Loucy (cell line): ENCODE measurements around the gene RBM11.

Experiments
- H2AFZ ChIP-seq: fragments of 200-600 bp; sonication (generic); 2 replicates; pipeline ENCODE4 v1.6.0; 2016; ENCODE audit warnings: antibody characterized with exemption, mild to moderate bottlenecking, low read length, moderate library complexity
- H3F3A ChIP-seq: fragments of 200-600 bp; 2 replicates; pipeline ENCODE4 v1.6.0; 2016; ENCODE audit warnings: antibody characterized with exemption, low read depth, mild to moderate bottlenecking
- H3K27me3 ChIP-seq: fragments of 200-600 bp; sonication (generic); 2 replicates; pipeline ENCODE4 v1.6.1; 2014; ENCODE audit warnings: low read length, mild to moderate bottlenecking; ENCODE audit not compliant: insufficient read depth, poor library complexity, severe bottlenecking
- H3K36me3 ChIP-seq: fragments of 200-600 bp; sonication (generic); 2 replicates; pipeline ENCODE4 v1.6.1; 2016; ENCODE audit warnings: low read length; ENCODE audit not compliant: insufficient read depth
- H3K4me1 ChIP-seq: fragments of 200-600 bp; sonication (generic); 2 replicates; pipeline ENCODE4 v1.5.1; 2014; ENCODE audit warnings: low read length, mild to moderate bottlenecking; ENCODE audit not compliant: insufficient read depth, poor library complexity, severe bottlenecking
- H3K4me2 ChIP-seq: fragments of 200-600 bp; sonication (generic); 2 replicates; pipeline ENCODE4 v1.6.0; 2014; ENCODE audit warnings: antibody characterized with exemption, low read length, low read depth, mild to moderate bottlenecking; ENCODE audit not compliant: poor library complexity, severe bottlenecking
- H3K4me3 ChIP-seq: fragments of 200-600 bp; sonication (generic); 2 replicates; pipeline ENCODE4 v1.5.1; 2014; ENCODE audit warnings: low read length, mild to moderate bottlenecking, mixed read lengths; ENCODE audit not compliant: poor library complexity, severe bottlenecking
- H3K79me2 ChIP-seq: fragments of 200-600 bp; sonication (generic); 2 replicates; pipeline ENCODE4 v1.6.1; 2014; ENCODE audit warnings: low read length; ENCODE audit not compliant: insufficient read depth
- H3K9ac ChIP-seq: fragments of 200-600 bp; sonication (generic); 2 replicates; pipeline ENCODE4 v1.6.0; 2014; ENCODE audit warnings: mild to moderate bottlenecking, low read depth, low read length, moderate library complexity; ENCODE audit not compliant: poor library complexity, severe bottlenecking
- H3K9me2 ChIP-seq: fragments of 200-600 bp; sonication (generic); replicated peaks from 2 replicates; pipeline ENCODE4 v1.6.1; 2016; ENCODE audit warnings: low read depth, low read length, mixed read lengths
- H3K9me3 ChIP-seq: fragments of 200-600 bp; sonication (generic); 2 replicates; pipeline ENCODE4 v1.6.1; 2014; ENCODE audit warnings: mild to moderate bottlenecking, antibody characterized with exemption, low read length, low read depth; ENCODE audit not compliant: insufficient read depth
- H4K20me1 ChIP-seq: fragments of 200-600 bp; sonication (generic); 2 replicates; pipeline ENCODE4 v1.6.0; 2014; ENCODE audit warnings: antibody characterized with exemption, low read length, mild to moderate bottlenecking; ENCODE audit not compliant: insufficient read depth, poor library complexity, severe bottlenecking
- CTCF ChIP-seq: fragments of 200-600 bp; sonication (generic); conservative IDR thresholded peaks from 2 replicates; pipeline ENCODE4 v1.5.1; 2014; ENCODE audit warnings: mild to moderate bottlenecking, antibody characterized with exemption, low read length
- EZH2phosphoT487 ChIP-seq: fragments of 200-600 bp; IDR thresholded peaks from 2 replicates; pipeline ENCODE4 v1.6.1; 2018; ENCODE audit warnings: antibody characterized with exemption, mild to moderate bottlenecking, moderate library complexity, borderline replicate concordance

Gene RBM11

DNA sequence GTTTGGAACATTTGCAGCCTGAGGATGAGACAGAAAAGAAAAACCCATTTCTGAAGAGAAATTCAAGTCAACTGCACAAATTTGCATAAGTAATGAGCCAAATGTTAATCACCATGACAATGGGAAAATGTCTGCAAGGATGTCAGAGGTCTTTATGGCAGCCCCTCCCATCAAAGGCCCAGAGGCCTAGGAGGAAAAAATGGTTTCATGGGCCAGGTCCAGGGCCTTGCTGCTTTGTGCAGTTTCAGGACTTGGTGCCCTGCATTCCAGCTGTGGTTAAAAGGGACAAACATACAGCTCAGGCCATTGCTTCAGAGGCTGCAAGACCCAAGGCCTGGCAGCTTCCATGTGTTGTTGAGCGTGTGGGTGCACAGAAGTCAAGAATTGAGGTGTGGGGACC is 13.4 kb downstream of the RBM11 start:
- no peaks in the 10 kb centered on the region for H3K36me3 ChIP-seq
- no peaks in the 10 kb centered on the region for H4K20me1 ChIP-seq
- H3K4me2 ChIP-seq, result no peak overlapping the region
- no peak overlapping the region for H3K9ac ChIP-seq
- H2AFZ ChIP-seq, result no peak overlapping the region
- no peak overlapping the region for H3K4me3 ChIP-seq
- H3K79me2 ChIP-seq, result no peaks in the 10 kb centered on the region
- H3K9me3 ChIP-seq, result 0 out of 2 replicates have a peak, but pooled peaks cover 7% of the 10 kb centered on the region
- TF ChIP-seq CTCF (no peak), EZH2phosphoT487 (no peak)
- H3K9me2 ChIP-seq, result no peaks in the 10 kb centered on the region
- no peaks in the 10 kb centered on the region for H3K27me3 ChIP-seq
- H3F3A ChIP-seq, result no peaks in the 10 kb centered on the region
- no peaks in the 10 kb centered on the region for H3K4me1 ChIP-seq

DNA sequence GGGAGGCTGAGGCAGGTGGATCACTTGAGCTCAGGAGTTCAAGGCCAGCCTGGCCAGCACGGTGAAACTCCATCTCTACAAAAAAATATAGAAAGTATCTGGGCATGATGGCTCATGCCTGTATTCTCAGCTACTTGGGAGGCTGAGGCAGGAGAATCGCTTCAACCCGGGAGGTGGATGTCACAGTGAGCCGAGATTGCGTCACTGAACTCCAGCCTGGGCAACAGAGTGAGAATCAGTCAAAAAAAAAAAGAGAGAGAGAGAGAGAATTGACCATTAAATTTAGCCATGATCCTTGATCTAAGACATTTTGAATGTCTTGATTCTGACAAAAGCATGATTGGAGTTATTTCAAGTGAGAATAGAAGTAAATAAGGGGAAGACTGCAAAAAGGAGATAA is 19.1 kb downstream of the RBM11 start:
- Histone ChIP-seq H2AFZ (no peak overlapping the region), H3K4me3 (no peak overlapping the region), H3K27me3 (no peaks in the 10 kb centered on the region), H4K20me1 (no peaks in the 10 kb centered on the region), H3K36me3 (no peaks in the 10 kb centered on the region), H3K9ac (no peak overlapping the region), H3K9me2 (no peaks in the 10 kb centered on the region), H3K4me2 (no peak overlapping the region), H3F3A (no peaks in the 10 kb centered on the region), H3K4me1 (no peaks in the 10 kb centered on the region), H3K79me2 (no peaks in the 10 kb centered on the region), H3K9me3 (0 out of 2 replicates have a peak, but pooled peaks cover 3% of the 10 kb centered on the region)
- TF ChIP-seq CTCF (no peak), EZH2phosphoT487 (no peak)

- Histone ChIP-seq H3K9ac (no peak overlapping the region), H3K36me3 (no peaks in the 10 kb centered on the region), H3K79me2 (no peaks in the 10 kb centered on the region), H4K20me1 (no peaks in the 10 kb centered on the region), H3K27me3 (no peaks in the 10 kb centered on the region), H3K9me3 (0 out of 2 replicates have a peak, but pooled peaks cover 3% of the 10 kb centered on the region), H3K9me2 (no peaks in the 10 kb centered on the region), H3F3A (no peaks in the 10 kb centered on the region), H3K4me1 (no peaks in the 10 kb centered on the region), H3K4me2 (no peak overlapping the region), H2AFZ (no peak overlapping the region), H3K4me3 (no peak overlapping the region)
- TF ChIP-seq EZH2phosphoT487 (no peak), CTCF (no peak)
These were observed 20.2 kb downstream of the RBM11 start for GRCh38 chr21:14236180-14236579.
